Measurements from ENCODE around the gene GARIN1A.

The GARIN1A gene

DNA sequence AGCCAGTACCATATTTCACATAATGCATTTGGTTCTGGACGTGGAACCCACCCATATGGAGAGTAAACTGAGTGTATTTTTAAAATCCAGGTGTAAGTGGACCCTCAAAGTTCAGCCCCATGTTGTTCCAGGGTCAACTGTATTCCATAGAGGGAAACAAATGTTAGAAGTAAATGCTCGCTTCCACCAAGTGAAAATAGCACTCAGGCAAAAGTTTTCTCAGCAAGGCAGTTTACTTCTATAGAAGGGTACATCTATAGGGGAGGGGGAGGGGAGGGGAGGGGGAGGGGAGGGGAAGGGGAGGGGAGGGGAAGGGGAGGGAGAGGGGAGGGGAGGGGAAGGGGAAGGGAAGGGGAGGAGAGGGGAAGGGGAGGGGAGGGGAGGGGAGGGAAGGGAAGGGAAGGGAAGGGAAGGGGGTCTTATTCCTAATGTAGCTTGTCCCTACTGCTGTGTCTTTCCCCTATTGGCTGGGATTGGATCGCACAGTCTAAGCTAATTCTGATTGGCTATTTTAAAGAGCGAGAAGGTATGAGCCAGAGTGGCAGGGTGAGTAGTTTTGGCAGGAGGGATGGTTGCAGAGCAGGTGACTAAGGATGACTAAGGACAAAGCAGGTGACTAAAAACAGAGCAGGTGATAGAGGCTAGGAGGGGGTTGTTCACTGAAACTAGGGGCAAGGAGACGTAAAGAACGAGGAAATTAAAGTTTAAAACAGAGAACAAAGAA, 29.1 kb downstream of the GARIN1A start:
- Histone ChIP-seq H3K36me3 (ENCODE audit: insufficient read depth, insufficient read length, low read length) (no peaks in the 10 kb centered on the region), H3K4me3 (ENCODE audit: insufficient read length, low read depth) (no peak overlapping the region), H3K9me3 (ENCODE audit: insufficient read depth, low read length) (peaks cover 8% of the 10 kb centered on the region), H3K27me3 (ENCODE audit: insufficient read depth, insufficient read length) (no peaks in the 10 kb centered on the region), H3K9ac (ENCODE audit: insufficient read length, low read depth) (no peak overlapping the region), H3K4me1 (ENCODE audit: insufficient read depth, insufficient read length) (peaks cover 5% of the 10 kb centered on the region)
- TF ChIP-seq ZNF274 (IDR thresholded peaks at IDR 0.05; ENCODE audit: low read depth, low read length) (no peak), SUZ12 (IDR thresholded peaks at IDR 0.05; ENCODE audit: extremely low read depth, insufficient read depth, insufficient read length) (no peak), YY1 (IDR thresholded peaks at IDR 0.05; ENCODE audit: insufficient read depth, insufficient read length) (no peak)
- DNase-seq (ENCODE audit: low read depth, low spot score) = no peak

DNA sequence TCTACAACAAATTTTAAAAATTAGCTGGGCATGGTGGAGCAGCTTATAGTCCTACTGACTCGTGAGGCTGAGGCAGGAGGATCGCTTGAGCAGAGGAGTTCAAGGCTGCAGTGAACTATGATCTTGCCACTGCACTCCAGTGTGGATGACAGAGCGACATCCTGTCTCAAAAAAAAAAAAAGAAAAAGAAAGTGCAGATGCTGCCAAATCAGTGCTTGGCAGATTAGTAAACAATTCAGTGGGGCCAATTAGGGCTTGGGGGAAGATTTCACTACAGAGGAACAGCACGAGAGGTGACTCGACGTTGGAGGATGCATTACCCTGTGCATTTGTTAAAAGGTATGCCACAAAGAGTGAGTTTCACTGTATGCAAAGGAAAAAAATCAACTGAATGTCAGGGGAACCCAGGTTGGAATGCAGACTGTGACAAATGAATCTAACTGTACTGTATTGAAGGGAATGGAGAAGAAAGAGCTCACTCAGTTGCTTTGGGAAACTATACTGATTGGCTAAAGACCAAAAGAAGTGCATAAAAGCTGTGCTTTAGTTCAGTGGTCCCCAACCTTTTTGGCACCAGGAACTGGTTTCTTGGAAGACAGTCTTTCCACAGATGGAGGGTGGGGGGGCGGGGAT, 31.6 kb downstream of the GARIN1A start:
- H3K9me3 ChIP-seq (ENCODE audit: insufficient read depth, low read length) = peaks cover 8% of the 10 kb centered on the region
- H3K9ac ChIP-seq (ENCODE audit: insufficient read length, low read depth) = no peak overlapping the region
- TF ChIP-seq SUZ12 (IDR thresholded peaks at IDR 0.05; ENCODE audit: extremely low read depth, insufficient read depth, insufficient read length) = no peak
- TF ChIP-seq ZNF274 (IDR thresholded peaks at IDR 0.05; ENCODE audit: low read depth, low read length) = no peak
- no peak for TF ChIP-seq YY1 (IDR thresholded peaks at IDR 0.05; ENCODE audit: insufficient read depth, insufficient read length)
- no peak for DNase-seq (ENCODE audit: low read depth, low spot score)
- H3K4me1 ChIP-seq (ENCODE audit: insufficient read depth, insufficient read length) = peaks cover 2% of the 10 kb centered on the region
- no peaks in the 10 kb centered on the region for H3K36me3 ChIP-seq (ENCODE audit: insufficient read depth, insufficient read length, low read length)
- H3K27me3 ChIP-seq (ENCODE audit: insufficient read depth, insufficient read length) = no peaks in the 10 kb centered on the region
- no peak overlapping the region for H3K4me3 ChIP-seq (ENCODE audit: insufficient read length, low read depth)

DNA sequence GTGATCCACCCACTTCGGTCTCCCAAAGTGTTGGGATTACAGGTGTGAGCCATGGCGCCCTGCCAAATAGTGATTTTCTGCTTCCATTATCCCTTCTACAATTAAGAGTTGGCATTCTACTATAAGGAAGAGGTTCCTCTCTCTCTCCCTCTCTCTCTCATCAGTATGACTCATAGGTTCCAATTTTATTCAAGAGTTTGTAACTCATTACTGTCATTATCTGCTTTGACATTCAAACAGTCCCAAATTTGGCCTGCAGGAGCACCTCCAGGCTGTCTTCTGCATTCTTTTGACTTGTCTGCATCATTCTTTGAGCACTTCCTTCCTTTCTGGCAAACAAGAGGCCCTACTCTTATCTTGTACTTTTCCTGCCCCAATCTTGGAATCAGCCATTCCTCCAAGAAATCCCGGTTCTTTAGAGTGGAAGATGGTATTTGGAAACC, 33.8 kb downstream of the GARIN1A start:
- H3K9ac ChIP-seq (ENCODE audit: insufficient read length, low read depth) = no peak overlapping the region
- no peaks in the 10 kb centered on the region for H3K27me3 ChIP-seq (ENCODE audit: insufficient read depth, insufficient read length)
- H3K4me1 ChIP-seq (ENCODE audit: insufficient read depth, insufficient read length) = peaks cover 2% of the 10 kb centered on the region
- H3K36me3 ChIP-seq (ENCODE audit: insufficient read depth, insufficient read length, low read length) = no peaks in the 10 kb centered on the region
- TF ChIP-seq YY1 (IDR thresholded peaks at IDR 0.05; ENCODE audit: insufficient read depth, insufficient read length) = no peak
- no peak for TF ChIP-seq ZNF274 (IDR thresholded peaks at IDR 0.05; ENCODE audit: low read depth, low read length)
- TF ChIP-seq SUZ12 (IDR thresholded peaks at IDR 0.05; ENCODE audit: extremely low read depth, insufficient read depth, insufficient read length) = no peak
- no peak overlapping the region for H3K4me3 ChIP-seq (ENCODE audit: insufficient read length, low read depth)
- no peak for DNase-seq (ENCODE audit: low read depth, low spot score)
- H3K9me3 ChIP-seq (ENCODE audit: insufficient read depth, low read length) = peaks cover 1% of the 10 kb centered on the region

DNA sequence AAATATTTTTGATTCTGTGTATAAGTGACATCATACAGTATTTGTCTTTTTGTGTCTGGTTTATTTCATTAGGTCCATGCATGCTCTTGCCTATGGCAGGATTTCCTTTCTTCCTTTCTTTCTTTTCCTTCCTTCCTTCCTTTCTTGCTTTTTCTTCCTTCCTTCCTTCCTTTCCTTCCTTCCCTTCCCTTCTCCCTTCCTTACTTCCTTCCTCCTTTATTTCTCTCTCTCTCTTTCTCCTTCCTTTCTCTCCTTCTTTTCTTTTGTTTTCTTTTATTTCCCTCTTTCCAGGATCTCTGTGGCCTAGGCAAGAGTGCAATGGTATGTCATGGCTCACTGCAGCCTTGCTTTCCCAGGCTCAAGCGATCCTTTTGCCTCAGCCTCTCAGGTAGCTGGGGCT, 35.7 kb downstream of the GARIN1A start:
- no peak overlapping the region for H3K4me3 ChIP-seq (ENCODE audit: insufficient read length, low read depth)
- no peak for DNase-seq (ENCODE audit: low read depth, low spot score)
- H3K9ac ChIP-seq (ENCODE audit: insufficient read length, low read depth) = no peak overlapping the region
- H3K36me3 ChIP-seq (ENCODE audit: insufficient read depth, insufficient read length, low read length) = no peaks in the 10 kb centered on the region
- peaks cover 5% of the 10 kb centered on the region; the same call in 1 of the 2 replicates for H3K9me3 ChIP-seq (ENCODE audit: insufficient read depth, low read length)
- peaks cover 2% of the 10 kb centered on the region for H3K4me1 ChIP-seq (ENCODE audit: insufficient read depth, insufficient read length)
- TF ChIP-seq SUZ12 (IDR thresholded peaks at IDR 0.05; ENCODE audit: extremely low read depth, insufficient read depth, insufficient read length) (no peak), ZNF274 (IDR thresholded peaks at IDR 0.05; ENCODE audit: low read depth, low read length) (no peak), YY1 (IDR thresholded peaks at IDR 0.05; ENCODE audit: insufficient read depth, insufficient read length) (no peak)
- no peaks in the 10 kb centered on the region for H3K27me3 ChIP-seq (ENCODE audit: insufficient read depth, insufficient read length)

DNA sequence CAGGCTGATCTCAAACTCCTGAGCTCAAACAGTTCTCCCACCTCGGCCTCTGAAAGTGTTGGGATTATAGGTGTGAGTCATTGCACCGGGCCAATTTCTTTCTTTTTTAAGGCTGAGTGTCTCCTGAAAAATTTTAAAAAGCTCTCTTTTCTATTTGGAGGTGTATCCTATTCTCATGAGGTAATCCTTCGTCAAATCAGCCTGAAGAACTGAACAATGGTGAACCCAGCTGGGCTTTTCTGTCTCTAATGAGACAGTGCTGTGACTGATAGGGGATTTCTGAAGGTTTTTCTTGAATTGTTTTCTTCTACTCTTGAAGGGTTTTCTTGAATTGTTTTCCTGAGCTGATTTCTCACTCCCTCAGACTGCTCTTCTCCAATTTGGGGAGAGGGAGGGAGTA, 36.1 kb downstream of the GARIN1A start:
- TF ChIP-seq SUZ12 (IDR thresholded peaks at IDR 0.05; ENCODE audit: extremely low read depth, insufficient read depth, insufficient read length) = no peak
- no peak for TF ChIP-seq ZNF274 (IDR thresholded peaks at IDR 0.05; ENCODE audit: low read depth, low read length)
- no peaks in the 10 kb centered on the region for H3K36me3 ChIP-seq (ENCODE audit: insufficient read depth, insufficient read length, low read length)
- no peak overlapping the region for H3K9ac ChIP-seq (ENCODE audit: insufficient read length, low read depth)
- H3K27me3 ChIP-seq (ENCODE audit: insufficient read depth, insufficient read length) = no peaks in the 10 kb centered on the region
- peaks cover 9% of the 10 kb centered on the region; the same call in 1 of the 2 replicates for H3K9me3 ChIP-seq (ENCODE audit: insufficient read depth, low read length)
- H3K4me3 ChIP-seq (ENCODE audit: insufficient read length, low read depth) = no peak overlapping the region
- H3K4me1 ChIP-seq (ENCODE audit: insufficient read depth, insufficient read length) = peaks cover 2% of the 10 kb centered on the region
- DNase-seq (ENCODE audit: low read depth, low spot score) = peak; percentile 36

DNA sequence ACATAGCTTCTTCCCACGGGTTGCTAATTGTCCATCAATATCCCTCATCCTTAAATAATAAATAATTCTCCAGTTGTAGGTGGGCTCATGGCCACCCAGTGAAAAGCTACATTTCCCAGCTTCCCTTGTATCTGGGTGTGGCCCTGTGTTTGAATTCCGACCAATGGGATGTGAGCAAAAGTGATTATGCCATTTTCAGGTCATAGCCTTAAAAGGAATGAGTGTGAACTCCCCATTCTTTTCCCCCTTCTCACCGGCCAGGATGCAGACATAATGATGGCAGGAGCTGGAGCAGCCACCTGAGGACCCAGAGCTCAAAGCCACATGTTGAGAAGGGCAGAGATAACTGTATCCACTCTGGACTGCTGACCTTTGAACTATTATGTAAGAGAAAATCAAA, 36.7 kb downstream of the GARIN1A start:
- DNase-seq (ENCODE audit: low read depth, low spot score) = no peak
- Histone ChIP-seq H3K4me3 (ENCODE audit: insufficient read length, low read depth) (no peak overlapping the region), H3K9ac (ENCODE audit: insufficient read length, low read depth) (no peak overlapping the region)

DNA sequence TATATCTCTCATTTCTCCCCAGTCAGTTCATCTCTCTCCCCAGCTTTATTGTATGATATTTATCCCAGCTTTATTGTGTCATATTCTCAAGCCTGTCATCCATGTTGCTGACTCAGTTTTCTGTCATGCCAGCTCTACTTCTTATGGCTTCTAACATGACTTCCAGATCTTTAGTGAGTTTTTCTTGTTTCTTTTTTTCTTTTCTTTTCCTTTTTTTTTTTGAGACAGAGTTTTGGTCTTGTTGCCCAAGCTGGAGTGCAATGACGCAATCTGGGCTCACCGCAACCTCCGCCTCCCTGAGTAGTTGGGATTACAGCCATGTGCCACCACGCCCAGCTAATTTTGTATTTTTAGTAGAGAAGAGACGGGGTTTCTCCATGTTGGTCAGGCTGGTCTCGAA, 38.4 kb downstream of the GARIN1A start:
- peaks cover 10% of the 10 kb centered on the region; the same call in 1 of the 2 replicates for H3K9me3 ChIP-seq (ENCODE audit: insufficient read depth, low read length)
- no peak for DNase-seq (ENCODE audit: low read depth, low spot score)
- TF ChIP-seq YY1 (IDR thresholded peaks at IDR 0.05; ENCODE audit: insufficient read depth, insufficient read length) (no peak), ZNF274 (IDR thresholded peaks at IDR 0.05; ENCODE audit: low read depth, low read length) (no peak), SUZ12 (IDR thresholded peaks at IDR 0.05; ENCODE audit: extremely low read depth, insufficient read depth, insufficient read length) (no peak)
- no peak overlapping the region for H3K4me3 ChIP-seq (ENCODE audit: insufficient read length, low read depth)
- H3K27me3 ChIP-seq (ENCODE audit: insufficient read depth, insufficient read length) = no peaks in the 10 kb centered on the region
- no peaks in the 10 kb centered on the region for H3K36me3 ChIP-seq (ENCODE audit: insufficient read depth, insufficient read length, low read length)
- H3K4me1 ChIP-seq (ENCODE audit: insufficient read depth, insufficient read length) = no peaks in the 10 kb centered on the region
- H3K9ac ChIP-seq (ENCODE audit: insufficient read length, low read depth) = no peak overlapping the region

More for the DNA sequence above, 36.7 kb downstream of the GARIN1A start:
- Histone ChIP-seq H3K36me3 (ENCODE audit: insufficient read depth, insufficient read length, low read length) (no peaks in the 10 kb centered on the region), H3K27me3 (ENCODE audit: insufficient read depth, insufficient read length) (no peaks in the 10 kb centered on the region), H3K4me1 (ENCODE audit: insufficient read depth, insufficient read length) (peaks cover 2% of the 10 kb centered on the region), H3K9me3 (ENCODE audit: insufficient read depth, low read length) (peaks cover 10% of the 10 kb centered on the region; the same call in 1 of the 2 replicates)
- TF ChIP-seq ZNF274 (IDR thresholded peaks at IDR 0.05; ENCODE audit: low read depth, low read length) = no peak
- no peak for TF ChIP-seq SUZ12 (IDR thresholded peaks at IDR 0.05; ENCODE audit: extremely low read depth, insufficient read depth, insufficient read length)
- TF ChIP-seq YY1 (IDR thresholded peaks at IDR 0.05; ENCODE audit: insufficient read depth, insufficient read length) = no peak

All from NT2/D1 (cell line).